ENCODE measurements around the gene IRX4.

IRX4 gene

GRCh38 chr5:1913578-1913977 is 30.9 kb upstream of the IRX4 start:
- no peak for DNase-seq

DNA sequence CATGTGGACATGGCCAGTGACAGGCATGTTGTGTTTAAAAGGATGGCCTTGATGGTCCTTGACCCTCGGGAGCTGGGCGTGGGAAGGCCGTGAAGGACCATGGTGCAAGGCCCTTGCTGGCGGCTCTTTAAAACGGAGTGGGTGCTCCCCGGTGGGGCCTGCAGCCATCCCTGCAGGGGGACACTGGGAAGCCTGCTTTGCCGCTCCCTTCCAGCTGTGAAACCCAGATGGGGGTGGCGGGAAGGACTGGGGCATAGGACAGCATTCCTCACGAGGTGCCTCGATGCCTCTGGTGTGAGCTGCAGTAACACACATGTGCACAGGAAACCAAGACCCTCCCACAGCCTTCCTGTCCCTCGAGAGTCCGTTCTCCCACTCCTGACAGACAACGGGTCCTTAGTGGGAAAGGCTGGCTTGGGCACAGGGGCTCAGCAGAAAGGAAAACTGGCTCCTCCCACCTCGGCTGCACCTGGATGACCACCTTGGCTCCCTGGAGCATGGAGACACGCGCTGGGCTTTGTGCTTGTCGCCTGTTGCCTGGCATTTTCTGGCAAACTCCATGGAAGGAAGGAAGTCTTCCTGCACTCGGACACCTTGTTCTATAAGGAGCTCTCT is 30.3 kb upstream of the IRX4 start:
- no peak for DNase-seq

GRCh38 chr5:1911773-1912235 is 29.1 kb upstream of the IRX4 start:
- DNase-seq, result no peak

GRCh38 chr5:1910861-1911772 is 28.4 kb upstream of the IRX4 start:
- no peak for DNase-seq

DNA sequence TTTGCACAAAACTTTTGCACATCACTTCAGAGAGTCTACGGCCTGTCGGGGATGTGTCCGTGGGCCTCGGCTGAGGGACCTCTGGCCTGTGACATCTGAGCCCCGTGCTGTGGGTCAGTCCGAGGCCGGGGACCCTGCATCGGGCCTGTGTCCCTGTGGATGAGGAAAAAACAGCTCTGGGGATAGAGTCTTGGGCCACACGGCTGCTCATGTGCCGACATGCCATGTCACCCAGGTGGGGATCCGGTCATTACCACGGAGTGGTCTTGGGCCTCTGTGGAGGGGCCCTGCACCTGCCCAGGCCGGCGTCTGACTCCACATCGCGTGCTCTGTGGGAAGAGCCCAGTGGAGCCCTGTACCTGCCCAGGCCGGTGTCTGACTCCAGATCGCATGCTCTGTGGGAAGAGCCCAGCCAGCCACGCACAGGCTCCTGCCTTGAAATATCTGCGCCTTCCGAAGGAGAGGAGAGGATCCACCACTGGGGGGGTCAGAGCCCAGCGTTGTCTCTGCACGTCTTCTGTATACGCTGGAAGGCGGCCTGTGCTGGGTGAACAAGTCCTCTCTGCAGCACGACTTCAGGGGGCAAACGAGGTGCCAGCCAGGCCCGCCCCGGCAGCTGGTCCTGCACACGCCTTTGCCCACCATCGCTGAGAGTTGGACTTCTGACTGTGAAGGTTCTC is 27.5 kb upstream of the IRX4 start:
- DNase-seq, result no peak

DNA sequence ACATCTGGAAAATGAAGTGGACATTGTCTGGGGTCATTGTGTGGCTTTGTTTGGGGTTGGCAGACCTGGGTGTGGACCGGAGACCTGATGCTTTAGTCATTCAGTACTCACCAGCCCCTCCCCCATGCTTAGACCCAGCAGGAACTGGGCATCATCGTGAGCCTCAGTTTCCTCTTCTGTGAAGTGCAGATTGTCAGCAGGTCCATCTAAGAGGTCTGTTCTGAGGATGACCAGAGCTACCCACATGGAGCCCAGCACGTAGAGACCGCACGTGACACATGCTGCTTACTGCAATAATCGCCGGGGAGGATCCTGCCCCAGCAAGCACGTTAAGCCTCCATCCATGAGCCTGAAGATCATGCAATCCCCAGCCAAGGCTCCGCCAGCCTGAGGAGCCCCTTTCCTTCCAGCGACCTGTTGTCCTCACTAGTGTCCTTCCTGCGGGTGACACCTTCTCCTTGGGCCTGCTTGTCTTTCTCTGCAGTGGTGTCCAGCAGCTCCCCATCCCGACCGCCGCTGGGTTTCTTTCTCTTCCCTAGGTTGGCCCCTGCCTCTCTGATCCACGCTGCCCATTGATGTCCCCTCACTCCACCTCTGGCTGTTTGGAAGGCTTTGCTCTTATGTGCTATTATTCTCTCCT is 26.7 kb upstream of the IRX4 start:
- no peak for DNase-seq

GRCh38 chr5:1908931-1909330 is 26.2 kb upstream of the IRX4 start:
- no peak for DNase-seq

DNA sequence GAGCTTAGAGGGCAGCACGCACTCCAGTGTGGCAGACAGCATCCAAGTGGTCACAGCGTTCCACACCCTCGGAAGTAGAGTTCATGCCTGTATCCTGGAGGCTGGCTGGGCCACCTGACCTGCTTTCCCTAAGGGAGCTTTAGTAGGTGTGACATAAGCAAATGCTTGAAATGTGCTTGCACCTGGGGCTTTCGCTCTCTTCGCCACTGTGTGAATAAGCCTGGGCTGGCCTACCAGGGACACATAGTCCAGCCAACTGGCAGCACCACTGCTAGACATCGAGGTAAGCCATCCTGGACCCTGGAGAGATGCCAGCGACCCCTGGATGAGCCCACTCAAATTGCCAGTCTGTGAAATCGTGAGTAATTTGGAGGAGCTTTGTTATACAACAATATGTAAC is 24.9 kb upstream of the IRX4 start:
- DNase-seq, result no peak

DNA sequence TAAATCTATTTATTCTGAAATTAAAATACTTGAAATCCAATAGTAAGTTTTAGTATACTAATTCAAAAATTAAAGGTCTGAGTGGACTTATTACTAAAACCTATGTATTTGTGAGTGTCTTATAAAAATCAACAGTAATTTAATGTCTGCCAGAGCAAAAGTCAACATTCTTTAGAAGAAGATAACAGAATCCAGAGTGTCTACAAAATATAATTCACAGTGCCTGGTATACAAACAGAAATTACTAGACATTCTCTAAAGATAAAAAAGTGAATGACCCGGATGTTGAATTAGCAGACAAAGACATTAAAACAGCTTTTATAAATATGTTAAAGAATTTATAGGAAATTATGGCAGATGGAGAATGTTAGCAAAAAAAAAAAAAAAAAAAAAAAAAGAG is 22.4 kb upstream of the IRX4 start:
- no peak for DNase-seq

GRCh38 chr5:1901983-1902382 is 19.3 kb upstream of the IRX4 start:
- DNase-seq, result no peak

- no peak for DNase-seq
These were observed 18.3 kb upstream of the IRX4 start for GRCh38 chr5:1901061-1901460.

- no peak for DNase-seq
These were observed 16.5 kb upstream of the IRX4 start for GRCh38 chr5:1899201-1899600.

GRCh38 chr5:1897816-1898450 is 15.2 kb upstream of the IRX4 start:
- DNase-seq, result no peak

DNA sequence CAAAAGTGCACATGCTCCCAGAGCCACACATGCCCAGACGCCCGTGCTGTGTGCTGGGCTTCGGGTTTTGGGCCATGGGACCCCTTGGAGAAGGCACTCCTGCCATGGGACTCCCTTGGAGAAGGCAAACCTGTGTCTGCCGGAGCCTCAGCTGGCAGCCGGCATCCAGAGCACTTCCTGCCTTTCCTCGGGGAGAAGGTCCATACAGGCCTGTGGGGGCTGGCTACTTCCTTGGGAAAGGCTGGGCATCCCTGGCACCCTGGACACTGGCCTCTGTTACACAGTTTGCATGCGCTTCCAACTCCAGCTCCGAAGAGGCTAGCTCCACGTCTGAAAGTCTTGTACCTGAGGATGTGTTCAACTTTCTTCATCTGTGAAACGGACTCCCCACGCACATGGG is 14.7 kb upstream of the IRX4 start:
- DNase-seq, result no peak

- DNase-seq, result no peak
These were observed 14.1 kb upstream of the IRX4 start for GRCh38 chr5:1896602-1897376.

DNA sequence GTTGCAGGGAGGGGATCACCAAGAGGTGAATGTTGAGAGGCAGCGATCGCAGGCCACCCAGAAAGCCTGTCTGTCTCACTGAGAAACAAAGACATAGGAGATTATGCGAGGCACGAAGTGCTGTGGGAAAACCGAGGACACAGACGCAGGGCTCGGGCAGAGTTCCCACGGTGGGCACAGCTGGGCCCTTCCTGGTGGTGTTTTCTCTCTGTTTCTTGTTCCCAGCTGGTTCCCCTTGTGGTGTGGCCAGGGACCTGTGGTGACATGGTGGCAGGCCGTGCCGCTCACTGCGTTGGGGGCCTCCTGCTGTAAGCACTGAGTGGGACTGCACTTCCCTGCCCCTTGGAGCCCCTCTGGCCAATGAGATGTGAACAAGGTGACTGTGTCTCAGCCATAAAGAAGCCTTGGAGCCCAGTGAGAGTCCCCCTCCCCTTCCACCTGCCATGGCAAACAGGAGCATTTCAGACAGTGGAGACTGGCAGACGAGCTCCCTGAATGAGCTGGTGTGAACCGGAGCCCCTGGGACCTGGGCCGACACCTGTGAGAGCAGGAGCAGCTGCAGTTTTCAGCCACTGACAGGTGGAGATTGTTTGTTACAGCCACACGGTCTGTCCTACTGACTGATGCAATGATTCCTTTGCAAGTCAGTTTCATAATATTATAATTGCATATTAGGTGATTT is 13.2 kb upstream of the IRX4 start:
- DNase-seq, result no peak

GRCh38 chr5:1894243-1894642 is 11.5 kb upstream of the IRX4 start:
- no peak for DNase-seq

DNA sequence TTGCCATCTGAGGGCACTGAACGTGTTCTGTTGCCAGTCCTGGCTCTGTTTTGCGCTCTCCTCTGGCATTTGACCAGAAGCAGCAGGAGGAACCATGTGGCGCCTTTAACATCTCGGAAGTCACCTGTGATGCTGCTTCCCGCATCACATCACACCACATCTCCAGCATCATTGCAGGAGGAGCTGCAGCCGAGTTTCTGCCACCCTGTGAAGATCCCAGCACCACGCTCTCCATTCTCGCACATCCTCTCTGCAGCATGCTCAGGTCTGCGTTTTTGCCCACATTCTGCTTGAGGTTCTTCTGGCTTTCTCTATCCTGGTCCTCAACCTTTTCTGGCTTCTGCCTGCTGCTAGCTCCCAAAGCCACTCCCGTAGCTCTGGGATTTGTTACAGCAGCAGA is 11.0 kb upstream of the IRX4 start:
- DNase-seq, result no peak

- no peak for DNase-seq
These were observed 10.1 kb upstream of the IRX4 start for GRCh38 chr5:1892685-1893445.

DNA sequence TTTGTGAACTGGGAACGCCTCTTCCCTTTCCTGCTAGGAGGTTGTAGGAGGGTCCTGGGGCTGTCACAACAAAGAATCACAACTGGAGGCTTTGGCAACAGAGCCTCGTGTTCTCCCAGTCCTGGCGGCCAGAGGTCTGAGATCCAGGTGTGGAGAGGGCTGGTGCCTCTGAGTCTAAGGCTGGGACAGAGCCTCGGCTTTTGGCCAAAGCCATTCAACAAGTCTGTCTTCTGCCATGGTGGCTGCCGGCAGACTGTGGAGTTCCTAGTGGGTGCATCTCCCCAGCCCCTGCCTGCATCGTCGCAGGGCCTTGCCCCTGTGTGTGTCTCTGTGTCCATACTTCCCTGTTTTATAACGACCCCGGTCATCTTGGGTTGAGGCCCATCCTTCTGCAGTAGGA is 9.5 kb upstream of the IRX4 start:
- DNase-seq, result no peak
